GM18519 (cell line): ENCODE data around the gene BBS4.
A peak's percentile ranks its signal among the peaks of the same experiment; 100 is the strongest.
"Not testable (repeated sequence)": the region's sequence is repeated elsewhere in the genome, so short reads cannot be mapped to it uniquely, and the experiment has no call there.

ENCODE experiments used
- ATAC-seq: cut with Tn5 transposase; IDR thresholded peaks from one replicate; pipeline ENCODE4 v1.9.1; 2021; ENCODE audit warnings: mild to moderate bottlenecking, moderate library complexity; ENCODE audit not compliant: unreplicated experiment, low FRiP score

Gene BBS4, protein sequence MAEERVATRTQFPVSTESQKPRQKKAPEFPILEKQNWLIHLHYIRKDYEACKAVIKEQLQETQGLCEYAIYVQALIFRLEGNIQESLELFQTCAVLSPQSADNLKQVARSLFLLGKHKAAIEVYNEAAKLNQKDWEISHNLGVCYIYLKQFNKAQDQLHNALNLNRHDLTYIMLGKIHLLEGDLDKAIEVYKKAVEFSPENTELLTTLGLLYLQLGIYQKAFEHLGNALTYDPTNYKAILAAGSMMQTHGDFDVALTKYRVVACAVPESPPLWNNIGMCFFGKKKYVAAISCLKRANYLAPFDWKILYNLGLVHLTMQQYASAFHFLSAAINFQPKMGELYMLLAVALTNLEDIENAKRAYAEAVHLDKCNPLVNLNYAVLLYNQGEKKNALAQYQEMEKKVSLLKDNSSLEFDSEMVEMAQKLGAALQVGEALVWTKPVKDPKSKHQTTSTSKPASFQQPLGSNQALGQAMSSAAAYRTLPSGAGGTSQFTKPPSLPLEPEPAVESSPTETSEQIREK

DNA sequence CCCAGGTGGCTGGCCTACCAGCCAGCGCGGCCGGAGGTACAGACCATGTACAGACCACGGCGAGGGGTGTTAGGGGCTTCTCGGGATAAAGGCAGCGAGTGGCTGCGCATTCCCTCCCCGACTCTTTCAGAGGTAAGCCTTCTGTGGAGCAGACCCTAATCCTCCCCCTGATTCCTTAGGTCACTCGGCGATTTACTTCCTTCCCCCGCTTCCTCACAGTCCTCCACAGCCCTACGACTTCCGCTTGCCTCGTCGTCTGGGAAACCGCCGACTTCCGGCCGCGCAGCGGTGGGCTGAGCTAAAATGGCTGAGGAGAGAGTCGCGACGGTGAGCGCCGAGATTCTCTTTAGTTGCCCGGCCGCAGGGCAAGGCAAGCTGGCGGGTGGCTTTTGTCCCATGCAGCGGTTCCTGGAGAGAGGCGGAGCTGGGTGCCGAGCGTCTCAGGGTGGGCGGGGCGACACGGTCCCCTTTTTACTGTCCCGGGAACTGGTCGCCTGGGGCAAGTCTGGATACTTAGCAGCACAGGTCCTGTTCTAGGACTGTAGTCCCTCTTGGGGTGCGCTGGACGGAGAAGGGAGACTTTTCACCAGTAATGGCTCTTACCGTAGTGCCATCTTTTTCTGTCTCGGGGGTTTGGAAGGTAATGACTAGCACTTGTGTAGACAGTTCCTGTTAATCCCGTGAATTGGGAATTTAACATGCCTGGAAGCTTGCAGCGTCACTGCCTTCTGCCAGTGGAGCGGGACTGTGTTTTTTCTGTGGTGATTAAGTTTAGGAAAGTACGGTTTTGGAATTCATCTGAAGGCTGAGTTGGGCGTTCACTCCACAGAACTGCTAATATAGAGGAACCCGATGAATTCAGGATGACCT lies at the start of gene BBS4, which contains the start of gene HIGD2B:
Gene BBS4, plus strand, starts transcription at position 283 of the 870 bp plus-strand sequence. Its CDS starts 21 bp downstream, at position 304.
Gene HIGD2B, minus strand, starts transcription at position 258 of the 870 bp plus-strand sequence. CDS start 9,808 bp downstream, outside the sequence.
- ATAC-seq, result peak; percentile 94

- ATAC-seq, result not testable (repeated sequence)
Observed at GRCh38 chr15:72636519-72637282, 49.3 kb upstream of the BBS4 start.

- ATAC-seq, result not testable (repeated sequence)
Observed at GRCh38 chr15:72639759-72640483, 46.1 kb upstream of the BBS4 start.

DNA sequence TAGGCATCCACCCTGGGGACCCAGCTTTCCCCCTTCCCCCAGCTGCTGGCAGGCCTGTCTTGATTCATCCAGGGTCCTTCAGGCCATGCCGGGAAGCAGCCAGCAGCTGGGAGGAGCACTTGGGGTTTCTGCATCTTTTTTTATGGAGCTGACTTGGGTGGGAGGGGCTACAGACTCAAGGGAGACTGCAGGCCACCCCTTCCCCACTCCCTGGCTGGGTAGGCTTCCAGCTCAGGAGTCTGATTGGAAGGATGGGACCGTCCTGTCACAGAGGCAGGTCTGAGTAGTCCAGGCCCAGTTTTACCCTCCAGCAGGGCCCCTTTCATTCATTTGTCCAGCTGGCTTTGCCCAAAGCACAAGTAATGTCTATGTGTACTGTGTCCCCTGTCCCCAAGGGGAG lies 43.7 kb upstream of the BBS4 start:
- not testable (repeated sequence) for ATAC-seq

GRCh38 chr15:72648631-72649253 lies 37.3 kb upstream of the BBS4 start:
- not testable (repeated sequence) for ATAC-seq

GRCh38 chr15:72654397-72654796 lies 31.6 kb upstream of the BBS4 start, which contains the start of gene GOLGA6B:
TSS of gene GOLGA6B (plus strand) at chr15:72654697. CDS start at chr15:72654738, 41 bp downstream.
- not testable (repeated sequence) for ATAC-seq

GRCh38 chr15:72656014-72656413 lies 30.0 kb upstream of the BBS4 start:
- not testable (repeated sequence) for ATAC-seq

DNA sequence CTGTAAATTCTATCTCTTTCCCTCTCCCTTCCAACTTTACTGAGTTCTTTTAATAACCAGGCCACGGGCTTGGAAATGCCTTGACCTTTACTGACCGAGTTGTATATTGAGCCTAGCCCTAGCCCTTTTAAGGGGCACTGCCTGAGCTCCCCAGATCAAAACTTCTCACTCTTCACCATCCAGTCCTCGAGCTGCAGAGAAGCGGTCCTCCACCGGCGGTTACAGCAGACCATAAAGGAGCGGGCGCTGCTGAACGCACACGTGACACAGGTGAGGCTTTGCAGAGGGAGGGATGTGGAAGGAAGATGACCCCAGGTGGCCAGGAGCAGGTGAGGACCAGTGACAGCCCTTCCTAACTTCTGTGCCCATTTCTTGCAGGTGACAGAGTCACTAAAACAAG lies 24.9 kb upstream of the BBS4 start:
- ATAC-seq, result not testable (repeated sequence)

- not testable (repeated sequence) for ATAC-seq
Observed at GRCh38 chr15:72663931-72664330, 22.1 kb upstream of the BBS4 start.

DNA sequence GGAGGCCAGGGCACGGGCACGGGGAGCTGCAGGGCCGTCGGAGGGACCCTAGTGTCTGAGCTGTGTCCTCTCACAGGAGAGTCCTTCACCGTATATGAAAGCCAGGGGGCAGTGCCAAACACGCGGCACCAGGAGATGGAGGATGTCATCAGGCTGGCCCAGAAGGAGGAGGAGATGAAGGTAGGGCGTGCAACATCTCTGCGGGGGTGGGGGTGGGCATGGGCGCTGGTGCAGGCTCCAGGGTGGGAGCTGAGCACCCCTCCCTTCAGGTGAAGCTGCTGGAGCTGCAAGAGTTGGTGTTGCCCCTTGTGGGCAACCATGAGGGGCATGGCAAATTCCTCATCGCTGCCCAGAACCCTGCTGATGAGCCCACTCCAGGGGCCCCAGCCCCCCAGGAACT lies 20.3 kb upstream of the BBS4 start:
- ATAC-seq, result not testable (repeated sequence)

DNA sequence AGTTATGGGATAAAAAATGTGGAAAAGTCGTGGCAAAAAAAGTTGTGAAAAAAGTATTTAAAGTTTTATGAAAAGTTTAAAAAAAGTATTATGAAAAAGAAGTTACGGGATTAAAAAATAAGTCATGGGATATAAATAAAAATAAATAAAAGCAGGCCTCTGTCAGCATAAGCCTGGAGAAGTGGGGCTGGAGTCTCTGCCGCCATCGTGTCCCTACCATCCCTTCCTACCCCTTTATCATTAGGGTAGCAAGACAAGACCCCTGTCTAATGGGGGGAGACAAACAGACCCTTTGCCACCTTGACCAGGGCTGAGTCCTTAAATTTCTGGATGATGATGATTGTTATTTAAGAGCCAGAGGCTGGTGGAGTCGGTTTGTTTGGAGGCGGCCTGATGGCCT lies 16.2 kb upstream of the BBS4 start:
- not testable (repeated sequence) for ATAC-seq

DNA sequence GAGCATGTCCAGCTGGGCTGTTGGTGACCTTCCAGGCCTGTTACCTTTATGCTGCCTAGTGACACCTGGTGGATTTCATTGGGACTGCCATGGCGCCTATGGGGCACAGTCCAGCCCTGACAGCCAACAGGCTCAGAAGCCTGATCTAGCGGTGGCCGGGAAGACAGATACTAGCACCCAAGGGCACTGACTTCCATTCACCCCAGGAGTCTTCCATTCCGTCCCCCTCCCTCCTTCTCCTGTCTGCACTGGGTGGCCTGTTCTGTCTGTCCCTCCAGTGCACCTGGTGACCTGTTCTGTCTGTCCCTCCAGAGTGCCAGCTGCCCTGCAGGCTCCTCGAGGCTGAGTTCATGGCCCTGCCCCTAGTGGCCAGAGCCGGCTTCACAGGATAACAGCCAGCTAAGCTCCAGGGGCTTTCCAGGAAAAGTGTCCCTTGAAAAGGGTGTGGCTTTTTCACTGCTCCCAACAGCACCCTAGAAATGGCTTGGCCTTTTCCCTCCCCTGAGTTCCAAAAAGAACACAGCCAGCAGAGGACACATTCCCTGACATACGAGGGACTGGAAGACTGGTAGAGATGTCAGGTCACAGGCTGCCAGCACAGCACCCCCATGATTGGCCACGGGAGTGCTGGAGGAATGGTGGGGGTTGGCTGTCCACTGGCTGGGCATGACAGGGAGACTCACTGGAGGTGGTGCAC lies 15.2 kb upstream of the BBS4 start:
- ATAC-seq, result peak; percentile 58

DNA sequence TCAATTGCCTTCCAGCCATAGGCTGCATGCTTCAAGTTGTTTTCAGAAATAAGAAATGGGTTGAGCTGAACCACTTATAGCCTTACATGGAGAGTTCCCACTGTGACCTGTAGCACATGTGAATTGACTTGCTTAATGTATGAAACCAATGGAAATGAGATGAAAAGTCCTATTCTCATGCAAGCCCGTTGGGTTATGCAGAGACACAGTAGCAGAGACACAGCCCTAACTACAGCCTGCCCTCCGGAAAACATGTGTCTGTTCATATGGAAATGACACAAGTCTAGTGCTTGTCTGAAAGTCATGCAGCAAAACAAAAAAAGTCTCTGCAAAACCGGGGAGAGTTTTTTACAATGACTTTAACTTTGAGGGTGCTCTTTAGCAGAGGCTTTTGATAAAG lies 14.5 kb upstream of the BBS4 start:
- no peak for ATAC-seq

GRCh38 chr15:72676838-72677237 lies 9.2 kb upstream of the BBS4 start:
- no peak for ATAC-seq

DNA sequence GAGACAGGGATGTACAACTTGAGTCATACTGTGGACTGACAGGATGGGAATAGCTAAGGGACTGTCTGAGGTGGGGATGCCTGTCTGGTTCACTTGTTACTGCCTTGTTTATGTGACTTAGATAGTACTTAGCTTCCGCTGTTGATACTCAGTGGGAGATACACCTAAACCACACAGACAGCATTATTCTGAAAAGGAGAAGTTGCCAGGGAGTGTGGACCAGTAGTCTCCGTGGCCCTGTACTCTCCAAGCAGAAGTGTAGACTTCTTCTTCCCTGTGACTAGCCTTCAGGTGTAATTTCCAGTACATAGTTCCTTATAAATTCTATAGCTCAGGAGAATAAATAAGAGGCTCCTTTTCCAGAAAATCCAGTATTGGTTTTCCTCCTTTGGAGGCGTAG lies 5.1 kb upstream of the BBS4 start:
- no peak for ATAC-seq

GRCh38 chr15:72682772-72683171 lies 3.2 kb upstream of the BBS4 start:
- ATAC-seq, result no peak

GRCh38 chr15:72685301-72685924 lies 594 bp upstream of the BBS4 start:
- no peak for ATAC-seq

DNA sequence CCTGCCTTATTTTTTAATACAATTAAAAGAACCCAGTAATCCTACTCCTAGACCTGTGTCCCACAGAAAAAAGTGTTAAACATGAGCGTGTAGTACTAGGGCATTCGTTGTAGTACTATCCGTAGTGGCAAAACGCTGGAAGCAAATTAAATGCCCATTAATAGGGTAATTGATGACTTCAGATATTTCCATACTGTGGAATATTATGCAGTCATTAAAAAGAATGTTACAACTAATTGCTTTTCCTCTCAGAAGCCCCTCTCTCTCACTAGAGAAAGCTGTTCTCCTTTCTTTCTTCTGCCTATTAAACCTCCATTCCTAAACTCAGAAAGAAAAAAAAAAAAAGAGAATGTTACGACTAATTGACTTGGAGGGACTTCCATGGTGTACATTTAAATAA lies 2.7 kb downstream of the BBS4 start:
- no peak for ATAC-seq
